B cell (primary cell): ENCODE measurements around the gene CXorf66. TPM values are rescaled to one million over a fixed set of nuclear protein-coding genes. Genes with fewer than 3 reads are reported as not detected.

Source experiments
- ATAC-seq: fragments of 200-7000 bp; cut with Tn5 transposase; one replicate; pipeline ENCODE4 v1.10.0; 2021; ENCODE audit warnings: low read depth, mild to moderate bottlenecking, moderate number of reproducible peaks, moderate library complexity
- CTCF ChIA-PET: fragments of 350-600 bp; sonication (Branson Sonifier 250); formaldehyde crosslinking; loops from one replicate; lab custom pipeline; 2021; ENCODE audit warnings: antibody characterized with exemption, inconsistent platforms; lab: Charles Lee
- POLR2A ChIA-PET: fragments of 350-600 bp; sonication (Branson Sonifier 250); formaldehyde crosslinking; loops from one replicate; lab custom pipeline; 2021; ENCODE audit warnings: antibody characterized with exemption; lab: Charles Lee
- DNase-seq: peaks from one replicate; pipeline ENCODE4 v3.0.0; 2013
- H2AFZ ChIP-seq: 2 replicates; pipeline ENCODE4 v1.6.1; 2012; ENCODE audit warnings: mild to moderate bottlenecking, low read depth, low read length; ENCODE audit not compliant: insufficient read depth, poor library complexity, severe bottlenecking
- H3K27ac ChIP-seq, 2 donors: 1 replicate in 1 of 2; 2 replicates in 1 of 2; pipeline ENCODE4 v1.5.1; 2012 to 2013; ENCODE audit warnings: low read length in 2 of 2, mild to moderate bottlenecking in 2 of 2, moderate library complexity in 1 of 2
- H3K27me3 ChIP-seq, 4 experiments: fragments of 200-600 bp in 1 of 4; sonication (generic) in 1 of 4; replicated peaks in 1 of 4; 1 replicate in 2 of 4; 2 replicates in 2 of 4; pipeline versions ENCODE4 v1.6.1 to v1.7.0; 2013 to 2016; ENCODE audit warnings: low read length in 3 of 4, mild to moderate bottlenecking in 2 of 4, mixed read lengths in 1 of 4, moderate library complexity in 1 of 4; ENCODE audit not compliant: insufficient read depth in 4 of 4, control insufficient read depth in 3 of 4; ENCODE audit errors: control extremely low read depth in 1 of 4
- H3K36me3 ChIP-seq, 2 experiments: replicated peaks in 1 of 2; 1 replicate in 1 of 2; 2 replicates in 1 of 2; pipeline versions ENCODE4 v1.6.1 to v1.7.1; 2013; ENCODE audit warnings: low read length in 1 of 2; ENCODE audit not compliant: insufficient read depth in 2 of 2, control insufficient read depth in 1 of 2; ENCODE audit errors: control extremely low read depth in 1 of 2, extremely low read depth in 1 of 2
- H3K4me1 ChIP-seq, 2 donors: fragments of 200-600 bp in 1 of 2; sonication (generic) in 1 of 2; 1 replicate in 1 of 2; 2 replicates in 1 of 2; pipeline versions ENCODE4 v1.5.1 to v1.6.1; 2013 to 2017; ENCODE audit warnings: low read length in 2 of 2; ENCODE audit not compliant: control insufficient read depth in 2 of 2, insufficient read depth in 2 of 2
- H3K4me2 ChIP-seq: replicated peaks from 2 replicates; pipeline ENCODE3; 2012; ENCODE audit warnings: mild to moderate bottlenecking, low read depth, low read length; ENCODE audit not compliant: poor library complexity, severe bottlenecking
- H3K4me3 ChIP-seq, 5 experiments: fragments of 200-600 bp in 1 of 5; sonication (generic) in 1 of 5; 1 replicate in 3 of 5; 2 replicates in 2 of 5; pipeline versions ENCODE4 v1.5.1 to v1.7.0; 2011 to 2016; ENCODE audit warnings: low read length in 4 of 5, mild to moderate bottlenecking in 4 of 5, low read depth in 2 of 5, control low read depth in 1 of 5, moderate library complexity in 1 of 5; ENCODE audit not compliant: insufficient read depth in 1 of 5; ENCODE audit errors: control extremely low read depth in 1 of 5, extremely low read depth in 1 of 5
- H3K79me2 ChIP-seq: fragments of 200-600 bp; sonication (generic); one replicate; pipeline ENCODE4 v1.6.0; 2016; ENCODE audit warnings: low read length; ENCODE audit not compliant: control insufficient read depth, insufficient read depth
- H3K9ac ChIP-seq: fragments of 200-600 bp; sonication (generic); 2 replicates; pipeline ENCODE4 v1.6.1; 2017; ENCODE audit warnings: mild to moderate bottlenecking, low read length, moderate library complexity
- H3K9me3 ChIP-seq, 3 donors: one replicate each; pipeline versions ENCODE4 v1.6.1 to v1.7.1; 2013; ENCODE audit warnings: low read length in 2 of 3; ENCODE audit not compliant: control insufficient read depth in 2 of 3, insufficient read depth in 1 of 3; ENCODE audit errors: control extremely low read depth in 1 of 3
- H4K20me1 ChIP-seq: 2 replicates; pipeline ENCODE4 v1.6.0; 2012; ENCODE audit warnings: mild to moderate bottlenecking, low read length; ENCODE audit not compliant: insufficient read depth, control insufficient read depth, poor library complexity, severe bottlenecking
- H3K27ac Mint-ChIP-seq: one replicate; pipeline ENCODE4 v1.8.0; 2021; ENCODE audit warnings: mixed read lengths
- H3K27me3 Mint-ChIP-seq: one replicate; pipeline ENCODE4 v1.8.0; 2021; ENCODE audit warnings: mixed read lengths
- H3K4me1 Mint-ChIP-seq: one replicate; pipeline ENCODE4 v1.8.0; 2021; ENCODE audit warnings: mixed read lengths
- H3K4me3 Mint-ChIP-seq: one replicate; pipeline ENCODE4 v1.8.0; 2021; ENCODE audit warnings: mixed read lengths
- H3K9me3 Mint-ChIP-seq: one replicate; pipeline ENCODE4 v1.8.0; 2022; ENCODE audit warnings: mixed read lengths; ENCODE audit not compliant: insufficient read depth
- CTCF ChIP-seq: fragments of 200-600 bp; IDR thresholded peaks from one replicate; pipeline ENCODE4 v1.8.0; 2022; ENCODE audit warnings: antibody characterized with exemption, mild to moderate bottlenecking
- EZH2 ChIP-seq: IDR thresholded peaks from 2 replicates; pipeline ENCODE4 v1.6.1; 2012; ENCODE audit warnings: borderline replicate concordance, low read depth, mild to moderate bottlenecking, moderate library complexity, low read length; ENCODE audit not compliant: insufficient read depth, poor library complexity, severe bottlenecking
- WGBS: methylation state at CpG from one replicate; pipeline ENCODE4 v1.1.5; 2013; ENCODE audit warnings: missing lambda C conversion rate; ENCODE audit not compliant: insufficient coverage; 5-methylcytosine and 5-hydroxymethylcytosine counted together
- intact Hi-C: fragments of 100-400 bp; cut with micrococcal nuclease; formaldehyde crosslinking; loops from one replicate; pipeline ENCODE4 v1.10.0; 2022
- polyA plus RNA-seq: library from polyadenylated mRNA; depleted of rRNA; stranded (reverse); fragments of >200 nt; gene quantifications from 2 replicates; pipeline ENCODE4 v1.2.3, GENCODE V29; 2012
- total RNA-seq, 2 donors: library from RNA; stranded (reverse); fragments of 120-200 nt in 1 of 2; gene quantifications; 1 replicate in 1 of 2; 2 replicates in 1 of 2; pipeline versions ENCODE4 v1.2.3 to v1.2.4, GENCODE V29; 2013 to 2022

CXorf66 gene
- total and polyA plus RNA-seq, 2 donors (not counting 1 experiment from before 2014, with no cell fraction given) = not detected

DNA sequence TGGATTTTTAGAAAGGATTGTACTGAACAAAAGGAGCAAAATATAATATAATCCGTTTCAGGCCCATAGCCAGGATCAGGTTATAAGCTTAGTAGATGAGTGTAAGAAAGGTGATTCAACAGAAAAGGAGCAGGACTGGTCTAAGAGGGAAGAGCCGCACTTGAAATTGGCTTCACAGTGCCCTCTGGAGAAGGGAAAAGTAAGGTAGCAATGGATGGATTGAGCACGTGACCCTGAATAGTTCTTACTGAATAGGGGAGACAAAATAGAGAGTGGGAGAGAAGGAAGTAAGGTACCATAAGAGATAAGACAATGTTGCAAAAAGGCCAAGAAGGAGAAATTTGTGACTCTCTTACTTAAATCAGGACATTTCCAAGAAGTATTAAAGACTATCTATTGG, 15.6 kb downstream of the CXorf66 start:
- no peaks in the 10 kb centered on the region for H4K20me1 ChIP-seq
- no peak overlapping the region for H3K9ac ChIP-seq
- H3K27ac Mint-ChIP-seq = no peak overlapping the region
- DNase-seq (no peak), ATAC-seq (no peak)
- no peak overlapping the region for H3K4me3 Mint-ChIP-seq
- no peak overlapping the region for H3K4me3 ChIP-seq
- TF ChIP-seq EZH2 = no peak
- TF ChIP-seq CTCF = no peak
- no peaks in the 10 kb centered on the region for H3K9me3 ChIP-seq
- no peaks in the 10 kb centered on the region for H3K79me2 ChIP-seq
- no peak overlapping the region for H2AFZ ChIP-seq
- WGBS = 93% methylated on average over 2 of the region's 3 CpGs
- no peaks in the 10 kb centered on the region for H3K9me3 Mint-ChIP-seq
- H3K4me1 Mint-ChIP-seq = no peaks in the 10 kb centered on the region
- POLR2A ChIA-PET = no interaction called here
- H3K27ac ChIP-seq = no peak overlapping the region
- intact Hi-C loops = no loop called here
- CTCF ChIA-PET = no interaction called here
- H3K27me3 ChIP-seq = no peaks in the 10 kb centered on the region
- H3K36me3 ChIP-seq = no peaks in the 10 kb centered on the region
- no peaks in the 10 kb centered on the region for H3K4me1 ChIP-seq
- no peaks in the 10 kb centered on the region for H3K27me3 Mint-ChIP-seq
- no peak overlapping the region for H3K4me2 ChIP-seq

- Histone ChIP-seq H3K79me2 (no peaks in the 10 kb centered on the region), H4K20me1 (no peaks in the 10 kb centered on the region), H3K9me3 (no peaks in the 10 kb centered on the region), H3K27ac (no peak overlapping the region), H3K36me3 (no peaks in the 10 kb centered on the region), H3K27me3 (no peaks in the 10 kb centered on the region), H3K4me1 (no peaks in the 10 kb centered on the region), H2AFZ (no peak overlapping the region), H3K4me3 (no peak overlapping the region), H3K4me2 (no peak overlapping the region), H3K9ac (no peak overlapping the region)
- Mint-ChIP-seq H3K4me1 (no peaks in the 10 kb centered on the region), H3K4me3 (no peak overlapping the region), H3K27ac (no peak overlapping the region), H3K27me3 (no peaks in the 10 kb centered on the region), H3K9me3 (no peaks in the 10 kb centered on the region)
- no peak for DNase-seq
- no peak for ATAC-seq
- CTCF ChIA-PET = no interaction called here
- TF ChIP-seq EZH2 (no peak), CTCF (no peak)
- POLR2A ChIA-PET = no interaction called here
- WGBS = no CpG with 5 or more reads among the region's 3 CpGs
- intact Hi-C loops = no loop called here
These were observed 20.2 kb downstream of the CXorf66 start for GRCh38 chrX:139945075-139945474.
